Lower lobe of right lung (tissue), 1 donor: ENCODE data around the gene ZNF628. TPM values are rescaled to one million over a fixed set of nuclear protein-coding genes. Genes with fewer than 3 reads are reported as not detected.

Source experiments
- total RNA-seq: library from RNA; stranded (reverse); fragmentation: NEBNext Ultra II Directional; extraction: Animal tissue kit (Norgen Biotek cat#: 25700); gene quantifications from one replicate; pipeline ENCODE4 v1.2.1, GENCODE V29; 2021
- donor health status: DM: no; HTN: yes; CAD: no; lungs with severe emphysema.

Gene ZNF628
- total RNA-seq, 1 donor from 2014 or later, result 7.1 TPM

Other genes with a start within 250 kb of the ZNF628 start
- 4.8 TPM for gene TMEM86B, start 247.9 kb upstream of the ZNF628 start, total RNA-seq
- 69.1 TPM for gene PPP6R1, start 217.6 kb upstream of the ZNF628 start, total RNA-seq
- gene HSPBP1, start 196.5 kb upstream of the ZNF628 start, total RNA-seq, result 23.9 TPM
- gene BRSK1, start 192.6 kb upstream of the ZNF628 start, total RNA-seq, result 1.0 TPM
- gene TMEM150B, start 151.3 kb upstream of the ZNF628 start, total RNA-seq, result 45.5 TPM
- 14.7 TPM for gene KMT5C, start 136.7 kb upstream of the ZNF628 start, total RNA-seq
- gene COX6B2, start 121.9 kb upstream of the ZNF628 start, total RNA-seq, result not detected
- gene GARIN5B, start 113.4 kb upstream of the ZNF628 start, total RNA-seq, result not detected
- gene IL11, start 106.2 kb upstream of the ZNF628 start, total RNA-seq, result not detected
- gene TMEM190, start 99.8 kb upstream of the ZNF628 start, total RNA-seq, result 16.2 TPM
- 16.4 TPM for gene TMEM238, start 92.3 kb upstream of the ZNF628 start, total RNA-seq
- 1,501 TPM for gene RPL28, start 90.7 kb upstream of the ZNF628 start, total RNA-seq
- gene UBE2S, start 68.8 kb upstream of the ZNF628 start, total RNA-seq, result 18.6 TPM
- gene SHISA7, start 33.3 kb upstream of the ZNF628 start, total RNA-seq, result not detected
- gene ISOC2, start 15.0 kb upstream of the ZNF628 start, total RNA-seq, result 28.6 TPM
- gene C19orf85, start 11.9 kb upstream of the ZNF628 start, total RNA-seq, result not detected
- 16.6 TPM for gene NAT14, start 8.6 kb downstream of the ZNF628 start, total RNA-seq
- gene SSC5D, start 11.8 kb downstream of the ZNF628 start, total RNA-seq, result 4.7 TPM
- gene SBK2, start 60.5 kb downstream of the ZNF628 start, total RNA-seq, result not detected
- 0.80 TPM for gene SBK3, start 68.9 kb downstream of the ZNF628 start, total RNA-seq
- 12.7 TPM for gene ZNF579, start 104.2 kb downstream of the ZNF628 start, total RNA-seq
- 14.3 TPM for gene FIZ1, start 122.9 kb downstream of the ZNF628 start, total RNA-seq
- 33.4 TPM for gene ZNF524, start 123.7 kb downstream of the ZNF628 start, total RNA-seq
- gene ZNF865, start 129.0 kb downstream of the ZNF628 start, total RNA-seq, result 16.5 TPM
- gene ZNF784, start 147.9 kb downstream of the ZNF628 start, total RNA-seq, result 7.1 TPM
- gene ZNF580, start 164.4 kb downstream of the ZNF628 start, total RNA-seq, result 35.2 TPM
- 22.7 TPM for gene ZNF581, start 167.0 kb downstream of the ZNF628 start, total RNA-seq
- gene CCDC106, start 171.6 kb downstream of the ZNF628 start, total RNA-seq, result 11.6 TPM
- 143 TPM for gene U2AF2, start 178.4 kb downstream of the ZNF628 start, total RNA-seq
- 105 TPM for gene EPN1, start 198.6 kb downstream of the ZNF628 start, total RNA-seq